Dedifferentiated amniotic fluid mesenchymal stem cell (primary cell): ENCODE results near the gene NUP160.
A peak's percentile ranks its signal among the peaks of the same experiment; 100 is the strongest.
"Not testable (repeated sequence)": the region's sequence is repeated elsewhere in the genome, so short reads cannot be mapped to it uniquely, and the experiment has no call there.

Experiments used
- DNase-seq: peaks from one replicate; pipeline ENCODE4 v3.0.0-alpha.2; 2016; ENCODE audit errors: extremely low spot score

The NUP160 gene, protein sequence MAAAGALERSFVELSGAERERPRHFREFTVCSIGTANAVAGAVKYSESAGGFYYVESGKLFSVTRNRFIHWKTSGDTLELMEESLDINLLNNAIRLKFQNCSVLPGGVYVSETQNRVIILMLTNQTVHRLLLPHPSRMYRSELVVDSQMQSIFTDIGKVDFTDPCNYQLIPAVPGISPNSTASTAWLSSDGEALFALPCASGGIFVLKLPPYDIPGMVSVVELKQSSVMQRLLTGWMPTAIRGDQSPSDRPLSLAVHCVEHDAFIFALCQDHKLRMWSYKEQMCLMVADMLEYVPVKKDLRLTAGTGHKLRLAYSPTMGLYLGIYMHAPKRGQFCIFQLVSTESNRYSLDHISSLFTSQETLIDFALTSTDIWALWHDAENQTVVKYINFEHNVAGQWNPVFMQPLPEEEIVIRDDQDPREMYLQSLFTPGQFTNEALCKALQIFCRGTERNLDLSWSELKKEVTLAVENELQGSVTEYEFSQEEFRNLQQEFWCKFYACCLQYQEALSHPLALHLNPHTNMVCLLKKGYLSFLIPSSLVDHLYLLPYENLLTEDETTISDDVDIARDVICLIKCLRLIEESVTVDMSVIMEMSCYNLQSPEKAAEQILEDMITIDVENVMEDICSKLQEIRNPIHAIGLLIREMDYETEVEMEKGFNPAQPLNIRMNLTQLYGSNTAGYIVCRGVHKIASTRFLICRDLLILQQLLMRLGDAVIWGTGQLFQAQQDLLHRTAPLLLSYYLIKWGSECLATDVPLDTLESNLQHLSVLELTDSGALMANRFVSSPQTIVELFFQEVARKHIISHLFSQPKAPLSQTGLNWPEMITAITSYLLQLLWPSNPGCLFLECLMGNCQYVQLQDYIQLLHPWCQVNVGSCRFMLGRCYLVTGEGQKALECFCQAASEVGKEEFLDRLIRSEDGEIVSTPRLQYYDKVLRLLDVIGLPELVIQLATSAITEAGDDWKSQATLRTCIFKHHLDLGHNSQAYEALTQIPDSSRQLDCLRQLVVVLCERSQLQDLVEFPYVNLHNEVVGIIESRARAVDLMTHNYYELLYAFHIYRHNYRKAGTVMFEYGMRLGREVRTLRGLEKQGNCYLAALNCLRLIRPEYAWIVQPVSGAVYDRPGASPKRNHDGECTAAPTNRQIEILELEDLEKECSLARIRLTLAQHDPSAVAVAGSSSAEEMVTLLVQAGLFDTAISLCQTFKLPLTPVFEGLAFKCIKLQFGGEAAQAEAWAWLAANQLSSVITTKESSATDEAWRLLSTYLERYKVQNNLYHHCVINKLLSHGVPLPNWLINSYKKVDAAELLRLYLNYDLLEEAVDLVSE (N-terminal part only)

DNA sequence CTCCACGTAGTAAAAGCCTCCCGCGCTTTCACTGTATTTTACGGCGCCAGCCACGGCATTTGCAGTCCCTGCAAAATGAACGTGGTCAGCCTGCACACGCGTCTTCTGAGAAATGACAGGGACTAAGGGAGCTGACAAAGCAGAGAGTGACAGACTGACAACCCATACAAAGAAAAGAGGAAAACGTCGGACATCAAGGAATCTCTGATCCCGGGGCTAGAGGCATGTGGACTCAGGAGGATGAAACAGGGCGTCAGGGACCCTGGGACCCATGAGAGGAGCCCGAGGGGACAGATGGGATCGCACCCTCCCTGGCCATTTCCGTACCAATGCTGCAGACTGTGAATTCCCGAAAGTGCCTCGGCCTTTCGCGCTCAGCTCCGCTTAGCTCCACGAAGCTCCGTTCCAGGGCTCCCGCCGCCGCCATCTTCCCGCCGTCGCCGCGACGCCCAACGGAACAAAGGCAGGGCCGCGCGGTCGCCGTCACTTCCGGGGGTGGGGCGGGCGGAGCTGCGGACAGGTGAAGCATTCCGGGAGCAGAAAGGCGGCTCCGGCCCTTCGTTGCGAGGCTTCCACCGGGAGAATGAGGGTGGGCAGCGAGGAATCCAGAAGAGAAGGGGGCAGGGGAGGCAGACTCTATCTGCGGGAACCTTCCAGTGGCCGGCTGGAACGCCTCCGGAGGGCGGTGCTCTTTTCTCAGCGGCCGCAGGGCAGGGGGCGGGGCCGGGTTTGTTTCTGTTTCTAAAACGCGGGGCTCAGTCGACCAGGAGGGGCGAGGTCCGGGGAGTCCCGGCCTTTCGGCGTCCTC lies at the start of gene NUP160:
Gene NUP160, minus strand, starts transcription at position 459 of the 808 bp plus-strand sequence. Its CDS starts 32 bp downstream, at position 427.
- peak; percentile 47 for DNase-seq

- DNase-seq: no peak
These were observed 48.0 kb upstream of the NUP160 start for GRCh38 chr11:47896199-47896598.

DNA sequence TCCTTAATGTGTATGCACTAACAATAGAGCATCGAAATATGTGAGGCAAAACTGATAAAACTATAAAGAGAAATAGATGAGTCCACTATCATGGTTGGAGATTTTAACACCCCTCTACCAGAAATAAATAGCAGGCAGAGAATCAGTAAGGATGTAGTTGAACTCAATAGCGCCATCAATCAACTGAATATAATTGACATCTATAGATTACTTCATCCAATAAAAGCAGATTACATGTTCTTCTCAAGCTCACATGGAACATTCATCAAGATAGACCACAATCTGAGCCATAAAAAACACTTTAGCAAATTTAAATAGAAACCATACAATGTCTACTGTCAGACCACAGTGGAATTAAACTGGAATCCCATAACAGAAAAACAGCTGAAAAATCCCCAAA lies 46.9 kb upstream of the NUP160 start:
- no peak for DNase-seq

GRCh38 chr11:47892546-47893276 lies 44.6 kb upstream of the NUP160 start:
- DNase-seq: not testable (repeated sequence)

DNA sequence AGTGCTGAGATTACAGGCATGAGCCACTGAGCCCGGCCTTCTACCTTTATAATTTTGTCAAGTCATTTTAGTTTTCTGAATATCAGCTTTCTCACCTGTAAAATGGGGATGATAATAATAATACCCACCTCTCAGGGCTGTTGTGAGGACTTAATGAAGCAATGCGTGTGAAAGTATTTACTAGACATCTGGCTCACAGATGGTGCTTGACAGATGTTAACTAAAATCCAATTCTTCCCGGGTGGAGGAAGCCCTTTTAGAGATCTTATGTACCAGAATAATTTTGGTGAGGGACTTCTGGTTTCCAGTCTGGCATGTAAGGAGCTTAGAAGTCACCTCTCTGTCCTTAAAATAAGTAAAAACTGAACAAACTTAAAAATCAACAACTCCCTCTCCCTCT lies 43.7 kb upstream of the NUP160 start:
- no peak for DNase-seq

DNA sequence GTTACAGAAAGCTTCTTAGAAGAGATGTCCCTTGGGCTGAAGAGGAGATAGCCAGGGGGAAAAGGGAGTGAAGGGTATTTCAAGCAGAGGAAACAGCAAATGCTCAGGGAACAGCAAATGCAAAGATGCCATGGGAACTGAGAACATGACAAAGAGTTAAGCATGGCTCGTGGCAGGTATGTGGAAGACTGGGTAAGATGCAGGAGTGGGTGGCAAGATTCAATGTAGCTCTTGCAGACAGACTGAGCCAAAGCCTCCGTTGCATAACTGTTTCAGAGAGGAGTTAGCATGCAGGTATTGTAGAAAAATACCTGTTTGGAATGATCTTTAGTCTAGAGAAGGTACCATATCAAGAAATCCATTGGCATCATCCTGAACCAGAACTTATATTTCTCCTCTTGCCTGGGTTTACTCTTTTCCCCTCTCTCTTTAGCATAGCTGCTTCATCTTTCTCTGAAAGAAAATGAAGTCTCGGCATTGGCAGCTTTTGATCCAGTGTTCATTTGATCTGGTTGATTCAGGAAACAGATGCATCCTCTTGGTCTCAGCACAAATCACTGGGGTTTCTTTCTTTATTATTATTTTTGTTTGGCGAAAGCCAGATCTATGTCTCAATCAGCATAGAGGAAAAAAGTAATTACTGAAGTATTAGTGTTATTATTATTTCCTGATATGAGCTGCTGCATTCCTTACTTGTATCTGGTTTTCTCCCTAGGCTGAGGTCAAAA lies 41.7 kb upstream of the NUP160 start:
- no peak for DNase-seq

GRCh38 chr11:47887910-47888569 lies 39.9 kb upstream of the NUP160 start:
- DNase-seq: no peak

- DNase-seq: peak; percentile 53
These were observed 37.9 kb upstream of the NUP160 start for GRCh38 chr11:47886096-47886495.

DNA sequence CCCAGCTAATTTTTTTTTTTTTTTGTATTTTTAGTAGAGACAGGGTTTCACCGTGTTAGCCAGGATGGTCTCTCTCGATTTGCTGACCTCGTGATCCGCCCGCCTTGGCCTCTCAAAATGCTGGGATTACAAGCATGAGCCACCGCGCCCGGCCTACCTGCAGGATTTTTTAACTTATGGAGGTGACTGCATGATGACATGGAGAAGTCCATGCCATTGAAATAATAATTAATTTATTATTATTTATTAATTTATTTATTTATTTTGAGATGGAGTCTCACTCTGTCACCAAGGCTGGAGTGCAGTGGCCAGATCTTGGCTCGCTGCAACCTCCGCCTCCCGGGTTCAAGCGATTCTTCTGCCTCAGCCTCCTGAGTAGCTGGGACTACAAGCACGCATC lies 34.3 kb upstream of the NUP160 start:
- not testable (repeated sequence) for DNase-seq

DNA sequence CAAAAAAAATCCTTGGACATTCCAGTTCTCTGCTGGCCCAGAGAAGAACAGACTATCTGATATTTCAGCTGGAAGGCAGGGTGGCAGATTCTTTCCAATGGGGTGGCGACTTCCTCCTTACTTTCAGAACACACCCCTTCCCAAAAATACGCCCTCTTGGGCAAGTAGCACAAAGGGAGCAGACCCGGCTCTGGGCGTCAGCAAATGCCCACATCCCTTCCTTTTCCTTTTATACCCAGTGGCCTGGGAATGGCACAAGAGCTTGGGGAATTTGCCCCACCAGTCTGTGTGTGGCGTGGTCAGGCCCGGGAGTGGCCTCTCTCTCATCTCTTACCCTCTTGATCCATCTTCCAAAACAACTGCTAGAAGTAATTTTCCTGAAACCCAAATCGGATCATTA lies 33.0 kb upstream of the NUP160 start:
- DNase-seq: no peak

GRCh38 chr11:47879259-47880158 lies 31.4 kb upstream of the NUP160 start:
- DNase-seq: no peak

- not testable (repeated sequence) for DNase-seq
These were observed 27.7 kb upstream of the NUP160 start for GRCh38 chr11:47875858-47876257.

DNA sequence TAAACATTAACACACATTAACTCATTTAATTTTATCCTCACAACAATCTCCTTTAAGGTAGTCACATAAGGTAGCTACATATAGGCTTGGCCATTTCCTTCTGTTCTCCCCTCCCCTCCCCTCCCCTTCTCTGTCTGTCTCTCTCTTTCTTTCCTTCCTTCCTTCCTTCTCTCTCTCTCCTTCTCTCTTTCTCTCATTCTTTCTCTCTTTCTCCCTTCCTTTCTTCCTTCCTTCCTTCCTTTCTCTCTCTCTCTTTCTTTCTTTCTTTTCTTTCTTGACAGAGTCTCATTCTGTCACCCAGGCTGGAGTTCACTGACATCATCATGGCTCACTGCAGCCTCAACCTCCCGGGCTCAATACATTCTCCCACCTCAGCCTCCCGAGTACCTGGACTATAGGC lies 22.3 kb upstream of the NUP160 start:
- no peak for DNase-seq

- DNase-seq: no peak
These were observed 21.6 kb upstream of the NUP160 start for GRCh38 chr11:47869544-47870393.

DNA sequence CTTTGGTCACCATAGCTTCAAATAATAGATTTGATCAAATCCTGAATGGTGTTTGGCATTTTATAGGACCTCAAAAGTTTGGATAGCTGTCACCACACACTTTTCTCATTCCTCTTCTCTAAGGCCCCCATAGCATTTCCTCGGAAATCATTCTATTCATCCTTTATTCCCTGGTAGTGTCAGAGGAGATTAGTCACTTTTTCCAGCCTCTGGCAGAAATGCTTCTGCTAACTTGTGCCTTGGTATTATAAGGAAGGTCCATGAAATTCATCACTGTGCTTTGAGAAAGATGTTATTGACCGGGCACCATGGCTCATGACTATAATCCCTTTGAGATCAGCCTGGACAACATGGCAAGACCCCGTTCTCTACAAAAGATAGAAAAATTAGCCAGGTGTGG lies 19.7 kb upstream of the NUP160 start:
- no peak for DNase-seq

- DNase-seq: not testable (repeated sequence)
These were observed 18.7 kb upstream of the NUP160 start for GRCh38 chr11:47866892-47867291.

GRCh38 chr11:47864901-47865300 lies 16.8 kb upstream of the NUP160 start:
- no peak for DNase-seq
